Trophoblast cell (in vitro differentiated cells and primary cell): ENCODE measurements around the gene CPNE7.

Experiments
- DNase-seq, 2 donors: peaks; one replicate each; pipeline ENCODE4 v3.0.0-alpha.2; 2016
- H2AFZ ChIP-seq: 2 replicates; pipeline ENCODE4 v1.6.1; 2013; ENCODE audit warnings: low read length, moderate library complexity, mild to moderate bottlenecking; ENCODE audit not compliant: insufficient read depth, poor library complexity
- H2AK5ac ChIP-seq: 2 replicates; pipeline ENCODE4 v1.6.1; 2013; ENCODE audit warnings: mild to moderate bottlenecking, low read length
- H2BK120ac ChIP-seq: 2 replicates; pipeline ENCODE4 v1.6.1; 2013; ENCODE audit warnings: low read length, mild to moderate bottlenecking, moderate library complexity; ENCODE audit not compliant: insufficient read depth, poor library complexity
- H2BK12ac ChIP-seq: 2 replicates; pipeline ENCODE4 v1.6.1; 2013; ENCODE audit warnings: mild to moderate bottlenecking, low read length, moderate library complexity
- H2BK5ac ChIP-seq: 2 replicates; pipeline ENCODE4 v1.6.1; 2013; ENCODE audit warnings: low read length, low read depth, moderate library complexity, mild to moderate bottlenecking; ENCODE audit not compliant: poor library complexity
- H3K14ac ChIP-seq: 2 replicates; pipeline ENCODE4 v1.6.1; 2013; ENCODE audit warnings: mild to moderate bottlenecking, low read length
- H3K18ac ChIP-seq: 2 replicates; pipeline ENCODE4 v1.6.1; 2013; ENCODE audit warnings: mild to moderate bottlenecking, low read length
- H3K23ac ChIP-seq: 2 replicates; pipeline ENCODE4 v1.6.1; 2013; ENCODE audit warnings: low read length
- H3K27ac ChIP-seq: 2 replicates; pipeline ENCODE4 v1.5.1; 2013; ENCODE audit warnings: low read depth, mild to moderate bottlenecking, inconsistent platforms, low read length, moderate library complexity
- H3K27me3 ChIP-seq: 2 replicates; pipeline ENCODE4 v1.6.1; 2013; ENCODE audit warnings: inconsistent platforms, mild to moderate bottlenecking, low read length, moderate library complexity; ENCODE audit not compliant: insufficient read depth
- H3K36me3 ChIP-seq, 2 experiments: 1 replicate in 1 of 2; 2 replicates in 1 of 2; pipeline ENCODE4 v1.6.1; 2013; ENCODE audit warnings: low read length in 2 of 2, mild to moderate bottlenecking in 2 of 2, moderate library complexity in 1 of 2; ENCODE audit not compliant: insufficient read depth in 2 of 2, control insufficient read depth in 1 of 2
- H3K4ac ChIP-seq: 2 replicates; pipeline ENCODE4 v1.6.1; 2013; ENCODE audit warnings: low read depth, mild to moderate bottlenecking, low read length, moderate library complexity
- H3K4me1 ChIP-seq, 2 experiments: 1 replicate in 1 of 2; 2 replicates in 1 of 2; pipeline ENCODE4 v1.6.1; 2013; ENCODE audit warnings: low read length in 2 of 2, mild to moderate bottlenecking in 2 of 2, moderate library complexity in 1 of 2; ENCODE audit not compliant: insufficient read depth in 2 of 2, control insufficient read depth in 1 of 2
- H3K4me2 ChIP-seq: 2 replicates; pipeline ENCODE4 v1.6.1; 2013; ENCODE audit warnings: inconsistent platforms, mild to moderate bottlenecking, low read length, moderate library complexity
- H3K4me3 ChIP-seq: 2 replicates; pipeline ENCODE4 v1.5.1; 2013; ENCODE audit warnings: mild to moderate bottlenecking, low read depth, low read length, inconsistent platforms
- H3K79me1 ChIP-seq: one replicate; pipeline ENCODE4 v1.6.1; 2013; ENCODE audit warnings: low read length
- H3K79me2 ChIP-seq: 2 replicates; pipeline ENCODE4 v1.6.1; 2013; ENCODE audit warnings: low read length, mild to moderate bottlenecking; ENCODE audit not compliant: control insufficient read depth, insufficient read depth, poor library complexity
- H3K9ac ChIP-seq: 2 replicates; pipeline ENCODE4 v1.6.1; 2013; ENCODE audit warnings: mild to moderate bottlenecking, low read length
- H3K9me3 ChIP-seq: 2 replicates; pipeline ENCODE4 v1.6.1; 2013; ENCODE audit warnings: low read depth, mild to moderate bottlenecking, control low read depth, inconsistent platforms, low read length; ENCODE audit not compliant: insufficient read depth
- H4K12ac ChIP-seq: 2 replicates; pipeline ENCODE4 v1.6.1; 2013; ENCODE audit warnings: low read depth, mild to moderate bottlenecking, low read length, moderate library complexity
- H4K8ac ChIP-seq: 2 replicates; pipeline ENCODE4 v1.6.1; 2013; ENCODE audit warnings: low read depth, mild to moderate bottlenecking, low read length, moderate library complexity
- H4K91ac ChIP-seq: one replicate; pipeline ENCODE4 v1.6.1; 2013; ENCODE audit warnings: low read depth, mild to moderate bottlenecking, low read length, moderate library complexity
- WGBS: extraction: QIAGEN DNeasy Blood & Tissue Kit; methylation state at CpG from one replicate; pipeline ENCODE4 v1.1.7; 2013; ENCODE audit warnings: missing lambda C conversion rate; ENCODE audit not compliant: insufficient read length, insufficient coverage; ENCODE audit errors: extremely low coverage; 5-methylcytosine and 5-hydroxymethylcytosine counted together

CPNE7 gene

DNA sequence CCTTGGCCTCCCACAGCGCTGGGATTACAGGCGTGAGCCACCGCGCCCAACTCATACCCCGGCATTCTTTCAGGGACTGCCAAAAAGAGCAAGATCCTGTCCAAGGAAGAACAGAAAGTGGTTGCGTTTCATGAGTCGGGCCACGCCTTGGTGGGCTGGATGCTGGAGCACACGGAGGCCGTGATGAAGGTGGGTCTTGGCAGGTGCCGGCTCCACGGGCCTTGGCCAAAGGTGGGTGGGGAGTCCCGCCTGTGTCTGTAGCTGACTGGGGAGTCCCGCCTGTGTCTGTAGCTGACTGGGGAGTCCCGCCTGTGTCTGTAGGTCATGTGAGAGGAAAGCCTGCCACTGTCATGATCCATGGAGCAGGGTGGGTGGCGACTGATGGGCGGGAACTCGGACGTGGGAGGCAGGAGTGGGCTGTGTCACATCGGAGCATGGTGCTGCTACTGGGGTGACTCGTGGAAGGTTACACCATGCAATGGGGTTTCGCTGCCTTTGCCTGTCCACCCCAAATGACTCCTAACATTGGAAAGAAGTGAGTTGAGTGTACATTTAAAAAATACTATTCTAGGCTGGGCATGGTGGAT is 25.0 kb upstream of the CPNE7 start:
- H3K27me3 ChIP-seq = no peaks in the 10 kb centered on the region
- no peak overlapping the region for H3K18ac ChIP-seq
- no peak overlapping the region for H2AFZ ChIP-seq
- H2BK12ac ChIP-seq = no peak overlapping the region
- H3K4me2 ChIP-seq = no peak overlapping the region
- no peaks in the 10 kb centered on the region for H3K79me1 ChIP-seq
- H3K4me1 ChIP-seq = no peaks in the 10 kb centered on the region
- no peak overlapping the region for H3K4ac ChIP-seq
- no peak overlapping the region for H3K23ac ChIP-seq
- no peak overlapping the region for H4K91ac ChIP-seq
- WGBS = no CpG with 5 or more reads among the region's 22 CpGs
- H3K4me3 ChIP-seq = no peak overlapping the region
- H3K36me3 ChIP-seq = peaks cover 76% of the 10 kb centered on the region in 2 experiments
- H3K9ac ChIP-seq = no peak overlapping the region
- no peak overlapping the region for H4K12ac ChIP-seq
- no peak overlapping the region for H2AK5ac ChIP-seq
- H4K8ac ChIP-seq = no peak overlapping the region
- H3K79me2 ChIP-seq = no peaks in the 10 kb centered on the region
- H3K14ac ChIP-seq = no peak overlapping the region
- DNase-seq = no peak
- no peak overlapping the region for H2BK120ac ChIP-seq
- H3K9me3 ChIP-seq = peaks cover 5% of the 10 kb centered on the region
- H3K27ac ChIP-seq = no peak overlapping the region
- no peak overlapping the region for H2BK5ac ChIP-seq

- Histone ChIP-seq H2BK5ac (no peak overlapping the region), H4K8ac (no peak overlapping the region), H2AK5ac (no peak overlapping the region), H2BK120ac (no peak overlapping the region), H3K27ac (no peak overlapping the region), H3K79me2 (no peaks in the 10 kb centered on the region), H3K4me3 (no peak overlapping the region), H3K36me3 (peaks cover 73 to 76% of the 10 kb centered on the region in 2 experiments), H2BK12ac (no peak overlapping the region), H3K4ac (no peak overlapping the region), H3K4me1 (no peaks in the 10 kb centered on the region), H3K79me1 (no peaks in the 10 kb centered on the region), H3K23ac (no peak overlapping the region), H3K9me3 (peaks cover 5% of the 10 kb centered on the region), H3K18ac (no peak overlapping the region), H3K9ac (no peak overlapping the region), H3K14ac (no peak overlapping the region), H3K4me2 (no peak overlapping the region), H4K12ac (no peak overlapping the region), H3K27me3 (no peaks in the 10 kb centered on the region), H2AFZ (no peak overlapping the region), H4K91ac (no peak overlapping the region)
- no CpG with 5 or more reads among the region's 22 CpGs for WGBS
- no peak for DNase-seq
Measured at GRCh38 chr16:89552329-89552728, 23.2 kb upstream of the CPNE7 start.

GRCh38 chr16:89552913-89553312 is 22.6 kb upstream of the CPNE7 start:
- no peaks in the 10 kb centered on the region for H3K27me3 ChIP-seq
- no peak for DNase-seq
- H3K23ac ChIP-seq = no peak overlapping the region
- H4K12ac ChIP-seq = no peak overlapping the region
- H3K18ac ChIP-seq = no peak overlapping the region
- H3K4ac ChIP-seq = no peak overlapping the region
- H2AFZ ChIP-seq = no peak overlapping the region
- H3K4me1 ChIP-seq = no peaks in the 10 kb centered on the region
- H3K9ac ChIP-seq = no peak overlapping the region
- H3K14ac ChIP-seq = no peak overlapping the region
- peaks cover 4% of the 10 kb centered on the region for H3K9me3 ChIP-seq
- no peak overlapping the region for H2BK5ac ChIP-seq
- H3K4me2 ChIP-seq = no peak overlapping the region
- H2AK5ac ChIP-seq = no peak overlapping the region
- no peaks in the 10 kb centered on the region for H3K79me2 ChIP-seq
- H2BK12ac ChIP-seq = no peak overlapping the region
- no peak overlapping the region for H3K4me3 ChIP-seq
- no peak overlapping the region for H2BK120ac ChIP-seq
- no peaks in the 10 kb centered on the region for H3K79me1 ChIP-seq
- no CpG with 5 or more reads among the region's 13 CpGs for WGBS
- no peak overlapping the region for H4K8ac ChIP-seq
- no peak overlapping the region for H4K91ac ChIP-seq
- no peak overlapping the region for H3K27ac ChIP-seq
- H3K36me3 ChIP-seq = peaks cover 70 to 74% of the 10 kb centered on the region in 2 experiments

DNA sequence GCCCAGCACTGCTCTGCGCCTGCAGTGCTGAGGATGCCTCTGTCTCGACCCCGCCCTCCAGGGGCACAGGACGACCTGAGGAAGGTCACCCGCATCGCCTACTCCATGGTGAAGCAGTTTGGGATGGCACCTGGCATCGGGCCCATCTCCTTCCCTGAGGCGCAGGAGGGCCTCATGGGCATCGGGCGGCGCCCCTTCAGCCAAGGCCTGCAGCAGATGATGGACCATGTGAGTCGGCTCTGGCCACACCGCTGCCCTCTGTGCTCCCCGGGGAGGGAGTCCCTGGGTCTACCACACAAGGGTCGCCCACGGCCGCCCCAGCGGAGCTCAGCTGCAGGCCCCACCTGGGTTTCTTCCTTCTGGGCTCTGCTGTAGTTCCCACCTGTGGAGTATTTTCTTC is 21.8 kb upstream of the CPNE7 start:
- no peak overlapping the region for H3K4ac ChIP-seq
- H3K36me3 ChIP-seq = peaks cover 64 to 70% of the 10 kb centered on the region in 2 experiments
- no peak overlapping the region for H3K9ac ChIP-seq
- H3K4me3 ChIP-seq = no peak overlapping the region
- WGBS = no CpG with 5 or more reads among the region's 18 CpGs
- H3K4me1 ChIP-seq = no peaks in the 10 kb centered on the region
- H2BK5ac ChIP-seq = no peak overlapping the region
- no peak overlapping the region for H2AK5ac ChIP-seq
- no peak overlapping the region for H3K14ac ChIP-seq
- H3K27me3 ChIP-seq = no peaks in the 10 kb centered on the region
- no peaks in the 10 kb centered on the region for H3K79me2 ChIP-seq
- peaks cover 2% of the 10 kb centered on the region for H3K9me3 ChIP-seq
- H4K91ac ChIP-seq = no peak overlapping the region
- no peak overlapping the region for H2BK12ac ChIP-seq
- H3K23ac ChIP-seq = no peak overlapping the region
- H3K4me2 ChIP-seq = no peak overlapping the region
- no peak overlapping the region for H4K8ac ChIP-seq
- H4K12ac ChIP-seq = no peak overlapping the region
- DNase-seq = no peak
- H3K27ac ChIP-seq = no peak overlapping the region
- no peaks in the 10 kb centered on the region for H3K79me1 ChIP-seq
- H3K18ac ChIP-seq = no peak overlapping the region
- no peak overlapping the region for H2BK120ac ChIP-seq
- no peak overlapping the region for H2AFZ ChIP-seq
